ENCODE data around the gene MYG1.

- no peak for TF ChIP-seq CTCF (conservative IDR thresholded peaks at IDR 0.05; ENCODE audit: low read depth, low read length)
- TF ChIP-seq EZH2 (IDR thresholded peaks at IDR 0.05; ENCODE audit: low read length, unreplicated experiment) = no peak
- no peak for TF ChIP-seq EZH2phosphoT487 (IDR thresholded peaks at IDR 0.05; ENCODE audit: borderline replicate concordance, low read length)
These were observed 7.3 kb downstream of the MYG1 start for GRCh38 chr12:53306826-53307225.

All from PC-3 (cell line).